GM12872 (cell line): ENCODE measurements around the gene UMODL1.

Source experiments
- TF ChIP-seq, protein P1 (sequence below): IDR thresholded peaks from 3 replicates; pipeline ENCODE4 v1.5.1; 2011; ENCODE audit warnings: low read depth, mild to moderate bottlenecking, low read length, moderate library complexity; ENCODE audit not compliant: insufficient read depth

Gene UMODL1

DNA sequence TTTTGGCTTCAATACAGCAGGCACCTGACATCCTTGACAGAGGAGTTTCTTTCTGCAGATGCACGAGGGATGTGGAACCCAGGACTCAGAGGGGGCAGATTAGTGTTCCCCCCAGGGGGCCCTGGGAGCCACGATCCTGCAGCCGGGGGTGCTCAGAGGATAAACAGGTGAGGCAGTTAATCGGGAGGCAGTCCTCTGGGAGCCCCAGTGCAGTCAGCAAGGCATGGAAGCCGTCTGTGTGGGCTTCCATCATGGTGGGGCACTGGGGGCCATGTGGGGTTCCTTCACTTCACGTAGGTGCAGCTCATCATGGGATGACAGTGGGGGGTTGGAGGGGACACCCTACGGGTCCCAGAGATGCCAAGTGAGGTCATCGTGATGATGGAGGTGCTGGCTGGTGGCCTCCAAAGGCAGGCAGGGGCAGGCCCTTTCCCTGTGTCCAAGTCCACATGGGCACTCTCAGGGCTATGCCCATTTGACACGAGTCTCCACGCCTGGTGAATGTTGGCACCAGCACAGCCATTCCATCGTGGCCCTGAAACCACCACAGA lies 88.5 kb downstream of the UMODL1 start:
- TF ChIP-seq, protein P1, sequence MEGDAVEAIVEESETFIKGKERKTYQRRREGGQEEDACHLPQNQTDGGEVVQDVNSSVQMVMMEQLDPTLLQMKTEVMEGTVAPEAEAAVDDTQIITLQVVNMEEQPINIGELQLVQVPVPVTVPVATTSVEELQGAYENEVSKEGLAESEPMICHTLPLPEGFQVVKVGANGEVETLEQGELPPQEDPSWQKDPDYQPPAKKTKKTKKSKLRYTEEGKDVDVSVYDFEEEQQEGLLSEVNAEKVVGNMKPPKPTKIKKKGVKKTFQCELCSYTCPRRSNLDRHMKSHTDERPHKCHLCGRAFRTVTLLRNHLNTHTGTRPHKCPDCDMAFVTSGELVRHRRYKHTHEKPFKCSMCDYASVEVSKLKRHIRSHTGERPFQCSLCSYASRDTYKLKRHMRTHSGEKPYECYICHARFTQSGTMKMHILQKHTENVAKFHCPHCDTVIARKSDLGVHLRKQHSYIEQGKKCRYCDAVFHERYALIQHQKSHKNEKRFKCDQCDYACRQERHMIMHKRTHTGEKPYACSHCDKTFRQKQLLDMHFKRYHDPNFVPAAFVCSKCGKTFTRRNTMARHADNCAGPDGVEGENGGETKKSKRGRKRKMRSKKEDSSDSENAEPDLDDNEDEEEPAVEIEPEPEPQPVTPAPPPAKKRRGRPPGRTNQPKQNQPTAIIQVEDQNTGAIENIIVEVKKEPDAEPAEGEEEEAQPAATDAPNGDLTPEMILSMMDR: no peak

DNA sequence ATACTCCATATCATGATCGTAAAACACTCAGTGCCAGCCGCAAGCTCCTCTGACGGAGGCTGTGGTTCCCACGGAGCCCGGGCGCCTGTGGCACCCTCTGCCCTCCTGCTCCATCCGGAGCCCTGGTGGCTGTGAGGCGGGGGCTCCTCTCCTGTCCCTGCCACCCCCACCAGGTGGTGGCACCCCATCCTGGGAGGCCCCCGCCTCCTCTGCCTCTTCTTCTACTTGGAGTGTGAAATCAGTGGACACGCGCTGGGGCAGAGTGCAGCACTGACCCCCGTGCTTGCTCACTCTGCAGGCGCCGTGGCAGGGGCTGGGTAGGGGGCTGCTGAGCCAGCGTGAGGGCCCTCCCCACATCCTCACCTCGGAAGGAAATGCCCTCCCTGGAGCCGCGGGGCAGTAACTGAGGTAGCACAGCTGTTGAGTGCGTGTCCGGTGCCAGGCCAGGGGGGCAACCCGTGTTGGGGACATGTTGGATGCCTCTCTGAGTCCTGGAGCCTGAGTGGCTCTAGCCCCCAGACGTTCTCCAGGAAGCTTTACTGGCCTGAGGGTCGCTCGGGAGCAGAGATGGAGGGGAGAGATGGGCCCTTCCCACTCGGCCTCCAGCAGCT lies 89.1 kb downstream of the UMODL1 start:
- TF ChIP-seq, protein P1: no peak

DNA sequence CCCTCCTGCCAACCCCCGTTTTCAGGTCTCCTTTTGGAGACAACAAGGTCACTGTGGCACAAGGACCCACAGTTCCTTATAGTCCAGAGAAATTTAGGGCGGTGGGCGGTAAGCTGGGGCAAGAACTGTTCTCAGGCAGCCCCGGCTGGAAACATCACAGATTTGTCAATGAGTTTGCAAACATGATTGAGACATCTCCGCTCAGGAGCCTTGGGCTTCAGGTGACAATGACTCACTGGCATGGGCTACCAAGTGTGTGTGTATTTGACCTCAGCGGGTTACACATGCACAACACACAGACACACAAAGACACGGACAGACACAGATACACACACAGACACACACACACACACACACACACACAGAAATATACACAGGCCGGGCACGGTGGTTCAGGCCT lies 89.6 kb downstream of the UMODL1 start:
- TF ChIP-seq, protein P1: no peak

DNA sequence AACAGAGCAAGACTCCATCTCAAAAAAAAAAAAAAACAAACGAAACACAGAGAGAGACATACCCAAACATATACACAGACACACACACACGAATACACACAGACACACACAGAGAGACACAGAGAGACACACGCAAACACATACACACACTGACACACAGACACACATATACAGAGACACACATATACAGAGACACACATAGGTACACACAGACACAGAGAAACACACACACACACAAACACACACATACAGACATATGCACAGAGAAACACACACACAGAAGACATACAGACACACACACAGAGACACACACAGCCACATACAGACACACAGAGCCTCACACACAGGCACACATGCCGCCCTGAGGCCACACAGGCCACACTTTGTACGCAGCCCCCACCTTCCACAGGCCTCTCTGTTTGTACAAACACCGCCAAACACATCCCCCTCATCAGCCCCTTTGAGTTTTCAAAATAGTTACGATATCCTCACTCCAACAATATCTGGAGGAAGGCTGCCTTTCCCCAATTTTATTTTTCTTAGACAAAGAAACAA lies 90.4 kb downstream of the UMODL1 start:
- TF ChIP-seq, protein P1: no peak

DNA sequence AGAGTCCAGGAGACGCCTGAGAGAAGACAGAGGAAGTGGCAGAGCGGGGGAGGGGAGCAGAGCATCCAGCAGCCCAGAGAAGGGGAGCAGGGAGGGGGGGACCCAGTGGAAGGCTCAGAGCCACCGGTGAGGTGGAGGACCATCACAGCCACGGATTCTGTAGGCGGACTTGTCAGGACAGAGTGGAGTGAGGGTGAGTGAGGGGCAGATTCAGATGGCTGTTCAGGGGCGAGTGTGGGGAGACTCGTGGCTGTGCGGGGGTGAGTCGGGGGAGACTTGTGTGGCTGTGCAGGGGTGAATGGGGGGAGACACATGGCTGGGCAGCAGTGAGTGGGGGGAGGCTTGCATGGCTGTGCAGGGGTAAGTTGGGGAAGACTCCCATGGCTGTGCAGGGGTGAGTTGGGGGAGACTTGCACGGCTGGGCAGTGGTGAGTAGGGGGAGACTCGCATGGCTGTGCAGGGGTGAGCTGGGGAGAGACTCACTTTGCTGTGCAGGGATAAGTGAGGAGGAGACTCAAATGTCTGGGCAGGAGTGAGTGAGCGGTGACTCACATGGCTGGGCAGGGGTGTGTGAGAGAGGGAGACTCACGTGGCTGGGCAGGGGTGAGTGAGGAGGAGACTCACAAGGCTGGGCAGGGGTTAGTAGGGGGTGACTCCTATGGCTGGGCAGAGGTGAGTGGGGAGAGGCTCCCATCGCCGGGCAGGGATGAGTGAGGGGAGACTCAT lies 91.0 kb downstream of the UMODL1 start:
- TF ChIP-seq, protein P1: no peak

DNA sequence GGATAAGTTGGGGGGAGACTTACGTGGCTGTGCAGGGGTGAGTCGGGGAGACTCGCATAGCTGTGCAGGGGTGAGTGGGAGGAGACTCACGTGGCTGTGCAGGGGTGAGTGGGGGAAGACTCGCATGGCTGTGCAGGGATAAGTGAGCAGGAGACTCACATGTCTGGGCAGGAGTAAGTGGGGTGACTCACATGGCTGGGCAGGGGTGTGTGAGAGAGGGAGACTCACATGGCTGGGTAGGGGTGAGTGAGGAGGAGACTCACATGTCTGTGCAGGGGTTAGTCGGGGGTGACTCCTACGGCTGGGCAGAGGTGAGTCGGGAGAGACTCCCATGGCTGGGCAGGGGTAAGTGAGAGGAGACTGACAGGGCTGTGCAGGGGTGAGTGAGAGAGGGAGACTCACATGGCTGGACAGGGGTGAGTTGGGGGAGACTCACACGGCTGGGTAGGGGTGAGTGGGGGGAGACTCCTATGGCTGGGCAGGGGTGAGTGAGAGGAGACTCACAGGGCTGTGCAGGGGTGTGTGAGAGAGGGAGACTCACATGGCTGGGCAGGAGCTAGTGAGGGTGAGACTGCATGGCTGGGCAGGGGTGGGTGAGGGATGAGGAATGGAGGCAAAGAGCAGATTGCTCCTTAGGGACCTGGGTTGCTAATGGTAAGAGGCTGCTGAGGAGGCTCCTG lies 91.9 kb downstream of the UMODL1 start:
- TF ChIP-seq, protein P1: no peak

DNA sequence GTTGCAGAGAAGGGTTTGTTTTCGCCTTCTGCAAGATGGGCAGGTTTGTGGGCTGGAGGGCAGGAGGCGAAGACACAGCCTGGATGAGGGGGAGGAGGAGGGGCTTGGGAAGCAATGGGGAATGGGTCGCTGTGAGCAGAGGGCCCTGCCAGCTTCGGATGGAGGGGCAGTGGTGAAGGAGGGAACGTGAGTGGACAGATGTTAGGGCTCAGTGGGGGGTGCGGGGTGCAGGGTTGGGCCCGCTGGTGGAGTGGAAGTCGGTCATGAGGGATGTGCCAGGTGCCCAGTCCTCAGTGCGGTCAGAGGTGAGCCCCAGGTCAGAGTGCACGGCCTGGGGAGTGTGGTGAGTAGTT lies 92.4 kb downstream of the UMODL1 start:
- TF ChIP-seq, protein P1: no peak
